K562 (cell line): ENCODE results near the gene RSPH6A. TPM values are rescaled to one million over a fixed set of nuclear protein-coding genes. Genes with fewer than 3 reads are reported as not detected.

Experiments
- ATF6 ChIP-seq: sonication (generic); formaldehyde crosslinking; IDR thresholded peaks from 2 replicates; pipeline ENCODE4 v1.4.0; 2020; ENCODE audit warnings: mild to moderate bottlenecking, missing genetic modification reagents
- EWSR1 ChIP-seq: fragments of 450-650 bp; IDR thresholded peaks from 2 replicates; pipeline ENCODE4 v1.6.1; 2018; ENCODE audit warnings: borderline replicate concordance, mild to moderate bottlenecking, low read depth, moderate library complexity; ENCODE audit not compliant: partially characterized antibody
- FOSL1 ChIP-seq: fragments of 200-800 bp; sonication (Bioruptor generic); conservative IDR thresholded peaks from 2 replicates; pipeline ENCODE4 v1.6.1; 2016; ENCODE audit warnings: missing genetic modification characterization, missing compliant biosample characterization
- GABPB2 ChIP-seq: fragments of 250-450 bp; sonication (Bioruptor Pico); conservative IDR thresholded peaks from 2 replicates; pipeline ENCODE4 v1.5.1; 2021; ENCODE audit warnings: mild to moderate bottlenecking
- NBN ChIP-seq: fragments of 450-650 bp; IDR thresholded peaks from 2 replicates; pipeline ENCODE4 v1.6.1; 2016; ENCODE audit warnings: low read depth, mild to moderate bottlenecking
- POLR2AphosphoS2 ChIP-seq: IDR thresholded peaks from 2 replicates; pipeline ENCODE4 v1.6.1; 2012; ENCODE audit warnings: low read length, improper control_type of control experiment
- PRMT5 ChIP-seq: sonication (generic); formaldehyde crosslinking; IDR thresholded peaks from 2 replicates; pipeline ENCODE4 v1.5.0; 2020; ENCODE audit warnings: missing genetic modification reagents
- RBFOX2 ChIP-seq: fragments of 200-400 bp; formaldehyde crosslinking; IDR thresholded peaks from 2 replicates; pipeline ENCODE4 v1.6.1; 2017; ENCODE audit warnings: low read depth, mild to moderate bottlenecking, low read length, moderate library complexity
- SLC30A9 ChIP-seq: fragments of 250-450 bp; sonication (Bioruptor Pico); IDR thresholded peaks from 2 replicates; pipeline ENCODE4 v1.8.0; 2022; ENCODE audit warnings: mild to moderate bottlenecking, moderate library complexity
- SMAD3 ChIP-seq: fragments of 450-650 bp; formaldehyde crosslinking; conservative IDR thresholded peaks from 2 replicates; pipeline ENCODE4 v1.4.0; 2020; ENCODE audit warnings: mild to moderate bottlenecking
- TAL1 ChIP-seq: fragments of 450-650 bp; IDR thresholded peaks from 2 replicates; pipeline ENCODE4 v1.6.1; 2016; ENCODE audit warnings: mild to moderate bottlenecking
- TCF15 ChIP-seq: fragments of 250-450 bp; sonication (Bioruptor Pico); IDR thresholded peaks from 2 replicates; pipeline ENCODE4 v1.8.0; 2022; ENCODE audit warnings: moderate library complexity, mild to moderate bottlenecking, inconsistent platforms
- TCF3 ChIP-seq: sonication (generic); formaldehyde crosslinking; IDR thresholded peaks from 2 replicates; pipeline ENCODE4 v1.4.0; 2020; ENCODE audit warnings: mild to moderate bottlenecking, missing genetic modification reagents
- TGIF2 ChIP-seq: sonication (generic); formaldehyde crosslinking; IDR thresholded peaks from 2 replicates; pipeline ENCODE4 v1.8.1; 2022; ENCODE audit warnings: mild to moderate bottlenecking, missing genetic modification reagents, moderate library complexity
- TSHZ1 ChIP-seq: fragments of 250-450 bp; sonication (Bioruptor Pico); IDR thresholded peaks from 2 replicates; pipeline ENCODE4 v1.4.0; 2020; ENCODE audit warnings: mild to moderate bottlenecking, moderate library complexity
- ZSCAN32 ChIP-seq: fragments of 450-650 bp; formaldehyde crosslinking; IDR thresholded peaks from 2 replicates; pipeline ENCODE4 v1.4.0; 2020; ENCODE audit warnings: mild to moderate bottlenecking, moderate library complexity
- polyA plus RNA-seq, 8 experiments: library from polyadenylated mRNA; depleted of rRNA in 4 of 8; stranded (reverse) in 5 of 8; unstranded in 3 of 8; fragments of >200 nt; fragmentation: Nextera tagmentation in 2 of 8; fragmentation: Illumina TruSeq in 1 of 8; extraction: Ambion mirVana in 2 of 8; extraction: Trizol in 1 of 8; gene quantifications; 2 replicates each; pipeline versions ENCODE4 v1.2.1 to v1.2.3, GENCODE V29; 2011 to 2014; ENCODE audit warnings: inconsistent platforms in 1 of 8, missing spikeins in 1 of 8
- total RNA-seq, 7 experiments: library from RNA; depleted of rRNA in 6 of 7; stranded (reverse); fragments of >200 nt in 6 of 7; fragmentation: Illumina TruSeq in 2 of 7; extraction: Trizol in 2 of 7; gene quantifications; 2 replicates each; pipeline versions ENCODE4 v1.2.1 to v1.2.3, GENCODE V29; 2011 to 2021; ENCODE audit warnings: low replicate concordance in 1 of 7
- TF ChIP-seq, protein P1 (sequence below): sonication (generic); formaldehyde crosslinking; IDR thresholded peaks from 2 replicates; pipeline ENCODE4 v1.8.0; 2022; ENCODE audit warnings: mild to moderate bottlenecking, missing genetic modification reagents, borderline replicate concordance
- TF ChIP-seq, protein P2 (sequence below): fragments of 250-450 bp; sonication (Bioruptor Pico); IDR thresholded peaks from 2 replicates; pipeline ENCODE4 v1.5.0; 2020; ENCODE audit warnings: mild to moderate bottlenecking

Gene RSPH6A
- total and polyA plus RNA-seq, 9 of the 15 experiments (the other 6 are each of a cell fraction or from before 2014, with no cell fraction given): 0.03 to 0.15 (median 0.07) TPM; not detected in 5

- TF ChIP-seq TSHZ1 (CRISPR knock-in tag) (no peak), TCF3 (no peak; the same call in 1 of the 2 replicates), ZSCAN32 (CRISPR knock-in tag) (no peak), SLC30A9 (CRISPR knock-in tag) (no peak), TAL1 (no peak), FOSL1 (tag) (no peak), TGIF2 (CRISPR knock-in tag) (0 out of 2 replicates have a peak, but pooled peaks have one; percentile 22), POLR2AphosphoS2 (no peak), TCF15 (CRISPR knock-in tag) (no peak), NBN (no peak), ATF6 (CRISPR knock-in tag) (no peak), RBFOX2 (peak; percentile 93), PRMT5 (CRISPR knock-in tag) (no peak), EWSR1 (no peak), SMAD3 (no peak), GABPB2 (no peak)
- TF ChIP-seq, protein P1, sequence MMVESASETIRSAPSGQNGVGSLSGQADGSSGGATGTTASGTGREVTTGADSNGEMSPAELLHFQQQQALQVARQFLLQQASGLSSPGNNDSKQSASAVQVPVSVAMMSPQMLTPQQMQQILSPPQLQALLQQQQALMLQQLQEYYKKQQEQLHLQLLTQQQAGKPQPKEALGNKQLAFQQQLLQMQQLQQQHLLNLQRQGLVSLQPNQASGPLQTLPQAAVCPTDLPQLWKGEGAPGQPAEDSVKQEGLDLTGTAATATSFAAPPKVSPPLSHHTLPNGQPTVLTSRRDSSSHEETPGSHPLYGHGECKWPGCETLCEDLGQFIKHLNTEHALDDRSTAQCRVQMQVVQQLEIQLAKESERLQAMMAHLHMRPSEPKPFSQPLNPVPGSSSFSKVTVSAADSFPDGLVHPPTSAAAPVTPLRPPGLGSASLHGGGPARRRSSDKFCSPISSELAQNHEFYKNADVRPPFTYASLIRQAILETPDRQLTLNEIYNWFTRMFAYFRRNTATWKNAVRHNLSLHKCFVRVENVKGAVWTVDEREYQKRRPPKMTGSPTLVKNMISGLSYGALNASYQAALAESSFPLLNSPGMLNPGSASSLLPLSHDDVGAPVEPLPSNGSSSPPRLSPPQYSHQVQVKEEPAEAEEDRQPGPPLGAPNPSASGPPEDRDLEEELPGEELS: no peak
- TF ChIP-seq, protein P2, sequence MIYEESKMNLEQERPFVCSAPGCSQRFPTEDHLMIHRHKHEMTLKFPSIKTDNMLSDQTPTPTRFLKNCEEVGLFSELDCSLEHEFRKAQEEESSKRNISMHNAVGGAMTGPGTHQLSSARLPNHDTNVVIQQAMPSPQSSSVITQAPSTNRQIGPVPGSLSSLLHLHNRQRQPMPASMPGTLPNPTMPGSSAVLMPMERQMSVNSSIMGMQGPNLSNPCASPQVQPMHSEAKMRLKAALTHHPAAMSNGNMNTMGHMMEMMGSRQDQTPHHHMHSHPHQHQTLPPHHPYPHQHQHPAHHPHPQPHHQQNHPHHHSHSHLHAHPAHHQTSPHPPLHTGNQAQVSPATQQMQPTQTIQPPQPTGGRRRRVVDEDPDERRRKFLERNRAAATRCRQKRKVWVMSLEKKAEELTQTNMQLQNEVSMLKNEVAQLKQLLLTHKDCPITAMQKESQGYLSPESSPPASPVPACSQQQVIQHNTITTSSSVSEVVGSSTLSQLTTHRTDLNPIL (CRISPR knock-in tag): no peak
Measured at GRCh38 chr19:45862564-45863334, 47.6 kb upstream of the RSPH6A start, which contains the start of gene SYMPK (continued).
